ENCODE results near the gene HES6. TPM values are rescaled to one million over a fixed set of nuclear protein-coding genes. Genes with fewer than 3 reads are reported as not detected.

HES6 gene
- total RNA-seq, 1 experiment from 2014 or later = 46.1 TPM

GRCh38 chr2:238252766-238253630 lies 13.2 kb upstream of the HES6 start:
- Histone ChIP-seq H3K27ac (no peak overlapping the region), H3K27me3 (no peaks in the 10 kb centered on the region), H3K9me3 (replicated peaks) (no peaks in the 10 kb centered on the region), H3K36me3 (peaks cover under 1% of the 10 kb centered on the region; the same call in 1 of the 2 replicates), H3K4me1 (peaks cover 5% of the 10 kb centered on the region; the same call in 1 of the 2 replicates), H3K4me3 (no peak overlapping the region)
- DNase-seq = no peak

- peaks cover 5% of the 10 kb centered on the region; the same call in 1 of the 2 replicates for H3K4me1 ChIP-seq
- no peaks in the 10 kb centered on the region; the same call in 1 of the 2 replicates for H3K36me3 ChIP-seq
- DNase-seq = no peak
- no peaks in the 10 kb centered on the region for H3K27me3 ChIP-seq
- no peaks in the 10 kb centered on the region for H3K9me3 ChIP-seq (replicated peaks)
- H3K4me3 ChIP-seq = no peak overlapping the region
- H3K27ac ChIP-seq = no peak overlapping the region
Observed at GRCh38 chr2:238251986-238252385, 12.1 kb upstream of the HES6 start.

- no peak for DNase-seq
Observed at GRCh38 chr2:238251331-238251730, 11.5 kb upstream of the HES6 start.

DNA sequence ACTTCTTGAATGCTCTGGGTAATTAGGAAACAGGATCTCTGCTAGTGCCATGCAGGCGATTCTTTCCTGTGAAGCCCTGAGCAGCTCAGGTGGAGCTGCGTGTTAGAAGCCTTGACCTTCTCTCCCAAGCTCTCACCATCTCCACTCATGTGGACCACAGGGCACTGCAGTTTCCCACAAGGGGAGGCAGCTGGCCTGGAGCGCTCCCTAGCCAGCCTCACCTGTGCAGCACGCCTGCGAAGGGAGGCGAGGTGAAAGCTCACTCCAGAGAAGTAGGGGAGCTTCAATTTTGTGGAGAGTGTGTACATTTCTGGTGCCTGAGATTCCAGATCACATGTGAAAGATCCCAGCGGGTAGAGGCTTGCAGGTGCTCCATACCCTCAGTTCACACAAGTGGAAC lies 11.1 kb upstream of the HES6 start:
- no peak overlapping the region for H3K4me3 ChIP-seq
- DNase-seq = no peak
- no peaks in the 10 kb centered on the region for H3K9me3 ChIP-seq (replicated peaks)
- peaks cover 5% of the 10 kb centered on the region; the same call in 1 of the 2 replicates for H3K4me1 ChIP-seq
- H3K27me3 ChIP-seq = no peaks in the 10 kb centered on the region
- no peaks in the 10 kb centered on the region; the same call in 1 of the 2 replicates for H3K36me3 ChIP-seq
- H3K27ac ChIP-seq = no peak overlapping the region

More at GRCh38 chr2:238251331-238251730, 11.5 kb upstream of the HES6 start:
- Histone ChIP-seq H3K27me3 (no peaks in the 10 kb centered on the region), H3K4me1 (peaks cover 5% of the 10 kb centered on the region; the same call in 1 of the 2 replicates), H3K4me3 (no peak overlapping the region), H3K36me3 (no peaks in the 10 kb centered on the region; the same call in 1 of the 2 replicates), H3K9me3 (replicated peaks) (no peaks in the 10 kb centered on the region), H3K27ac (no peak overlapping the region)

DNA sequence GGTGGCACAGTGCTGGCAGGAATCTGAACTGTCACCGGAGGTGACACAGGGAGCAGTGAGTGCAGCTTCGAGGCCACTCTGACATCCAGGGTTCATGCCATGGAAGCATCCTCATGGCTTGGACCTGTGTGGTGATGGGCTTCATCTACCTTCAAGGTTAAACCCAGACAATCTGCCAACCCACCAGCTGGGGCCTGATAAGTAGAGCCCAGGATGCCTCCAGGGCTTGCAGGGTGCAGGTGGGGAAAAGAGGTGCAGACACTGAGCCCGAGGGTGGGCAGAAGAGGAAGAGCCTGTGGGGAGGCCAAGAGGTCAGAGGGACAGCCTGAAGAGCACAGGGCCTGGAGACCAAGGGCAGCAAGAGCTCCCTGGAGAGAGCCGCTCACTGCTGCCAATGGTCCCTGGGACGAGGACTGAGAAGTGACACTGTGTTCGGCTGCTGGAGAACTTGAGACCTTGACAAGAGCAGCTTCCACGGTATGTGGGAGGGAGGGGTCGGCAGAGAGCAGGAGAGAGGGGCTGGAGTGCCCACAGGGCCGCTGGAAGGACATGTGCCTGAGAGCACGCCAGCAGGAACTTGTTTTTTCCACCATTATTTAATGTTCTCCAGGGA lies 8.1 kb upstream of the HES6 start:
- Histone ChIP-seq H3K4me3 (no peak overlapping the region), H3K27ac (no peak overlapping the region), H3K27me3 (no peaks in the 10 kb centered on the region), H3K4me1 (peaks cover 14% of the 10 kb centered on the region), H3K9me3 (replicated peaks) (no peaks in the 10 kb centered on the region), H3K36me3 (no peaks in the 10 kb centered on the region)
- no peak for DNase-seq

GRCh38 chr2:238247002-238247822 lies 7.4 kb upstream of the HES6 start:
- no peak for DNase-seq
- Histone ChIP-seq H3K4me3 (no peak overlapping the region), H3K27ac (no peak overlapping the region), H3K36me3 (no peaks in the 10 kb centered on the region), H3K9me3 (replicated peaks) (no peaks in the 10 kb centered on the region), H3K27me3 (no peaks in the 10 kb centered on the region), H3K4me1 (peaks cover 21% of the 10 kb centered on the region)

DNA sequence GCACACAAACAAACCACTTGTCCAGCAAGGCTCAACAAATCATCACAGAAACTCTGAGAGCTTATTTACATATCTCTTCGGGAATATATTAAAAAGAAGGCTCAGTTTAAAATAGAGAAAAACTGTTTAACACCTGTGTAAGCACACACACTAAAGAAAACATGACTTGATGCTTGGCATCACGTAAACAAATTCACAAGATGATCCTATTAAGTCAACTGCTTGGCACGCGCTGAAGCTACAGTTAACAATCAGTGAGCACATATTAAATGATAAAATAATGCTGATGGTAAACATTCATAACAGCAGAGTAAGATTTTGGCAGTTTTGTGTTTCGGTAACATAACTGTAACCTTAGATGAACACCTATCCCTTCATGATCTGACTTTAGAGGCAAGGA lies 4.3 kb upstream of the HES6 start:
- Histone ChIP-seq H3K4me3 (no peak overlapping the region), H3K27me3 (no peaks in the 10 kb centered on the region), H3K36me3 (no peaks in the 10 kb centered on the region), H3K9me3 (replicated peaks) (no peaks in the 10 kb centered on the region), H3K27ac (no peak overlapping the region), H3K4me1 (peaks cover 28% of the 10 kb centered on the region)
- DNase-seq = no peak

GRCh38 chr2:238243496-238244076 lies 3.7 kb upstream of the HES6 start:
- no peaks in the 10 kb centered on the region for H3K27me3 ChIP-seq
- peaks cover 28% of the 10 kb centered on the region for H3K4me1 ChIP-seq
- H3K4me3 ChIP-seq = peak overlapping the region; percentile 9; the same call in 1 of the 2 replicates
- DNase-seq = peak; percentile 37 to 62
- no peaks in the 10 kb centered on the region for H3K9me3 ChIP-seq (replicated peaks)
- peak overlapping the region; percentile 51 for H3K27ac ChIP-seq
- no peaks in the 10 kb centered on the region for H3K36me3 ChIP-seq

GRCh38 chr2:238242731-238243495 lies 3.1 kb upstream of the HES6 start:
- H3K36me3 ChIP-seq = no peaks in the 10 kb centered on the region
- H3K27ac ChIP-seq = peak overlapping the region; percentile 51

DNA sequence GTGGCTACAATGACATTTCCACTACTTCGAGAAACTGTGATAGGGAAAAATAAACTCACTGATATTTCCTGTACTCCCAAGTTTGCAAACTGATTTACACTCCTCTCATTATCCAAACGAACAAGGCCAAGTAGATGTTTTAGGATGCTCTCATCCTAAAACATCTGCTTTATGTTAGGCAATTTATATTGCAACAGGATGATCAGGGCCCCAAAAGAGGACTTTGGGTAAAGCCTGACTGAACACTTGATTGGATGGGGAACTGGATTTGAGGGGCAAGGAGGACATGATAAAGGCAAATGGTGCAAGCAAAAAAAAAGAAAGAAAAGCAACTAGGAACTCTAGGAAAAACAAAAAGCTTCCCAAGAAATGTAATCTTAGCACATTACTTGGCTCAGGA lies 2.1 kb upstream of the HES6 start:
- Histone ChIP-seq H3K36me3 (no peaks in the 10 kb centered on the region), H3K4me3 (peak overlapping the region; percentile 81), H3K4me1 (peaks cover 28% of the 10 kb centered on the region), H3K9me3 (replicated peaks) (no peaks in the 10 kb centered on the region), H3K27ac (peak overlapping the region; percentile 96), H3K27me3 (no peaks in the 10 kb centered on the region)
- peak in 1 of 2 experiments; percentile 17 for DNase-seq

More at GRCh38 chr2:238242731-238243495, 3.1 kb upstream of the HES6 start:
- Histone ChIP-seq H3K9me3 (replicated peaks) (no peaks in the 10 kb centered on the region), H3K4me3 (peak overlapping the region; percentile 9; the same call in 1 of the 2 replicates), H3K4me1 (peaks cover 28% of the 10 kb centered on the region), H3K27me3 (no peaks in the 10 kb centered on the region)
- peak; percentile 95 to 96 for DNase-seq

DNA sequence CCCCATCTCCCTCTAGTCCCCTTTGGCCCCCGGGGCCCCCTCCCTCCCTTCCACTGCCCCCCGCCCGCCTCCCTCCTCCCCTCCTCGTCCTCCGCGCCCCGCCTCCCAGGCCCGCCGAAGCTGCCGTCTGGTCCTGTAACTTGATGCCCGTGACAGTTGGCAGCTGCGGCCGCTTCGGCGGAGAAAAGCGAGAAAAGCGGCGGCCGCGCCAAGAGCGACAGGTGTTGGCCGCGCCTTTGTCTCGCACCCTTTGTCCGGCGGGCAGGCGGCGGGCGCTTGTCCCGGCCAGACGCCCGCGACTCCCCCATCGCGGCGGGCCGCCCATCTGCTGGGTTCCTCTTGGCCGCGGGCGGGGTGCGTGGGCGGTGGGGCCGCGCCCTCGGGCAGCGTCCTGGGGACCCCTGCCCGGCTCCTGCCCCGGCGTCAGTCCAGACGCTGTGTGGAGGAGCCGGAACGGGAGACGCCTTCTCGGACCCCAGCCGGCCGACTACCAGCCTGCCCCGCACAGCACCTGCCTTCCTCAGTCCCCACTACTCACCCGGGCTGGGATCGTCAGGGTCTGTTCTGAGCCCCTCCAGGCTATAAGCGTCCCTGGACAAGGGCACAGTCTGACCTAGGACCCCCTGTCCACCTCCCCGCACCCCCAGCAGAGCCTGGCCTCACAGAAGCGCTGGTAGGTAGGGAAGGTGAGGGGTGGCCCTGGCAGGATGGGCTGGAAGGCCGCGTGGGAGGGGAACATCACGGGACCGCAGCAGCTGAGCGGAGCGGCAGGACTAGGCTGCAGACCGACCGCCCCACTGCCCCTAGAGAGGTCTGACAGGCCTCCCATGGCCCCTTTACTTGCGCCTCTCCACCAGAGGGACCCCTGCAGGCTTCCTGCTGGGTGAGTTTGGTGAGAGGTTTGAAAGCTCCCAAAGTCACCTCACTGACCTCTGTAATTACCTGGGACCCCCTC lies 1.2 kb upstream of the HES6 start:
- Histone ChIP-seq H3K4me3 (peak overlapping the region; percentile 81), H3K9me3 (replicated peaks) (no peaks in the 10 kb centered on the region), H3K27ac (peak overlapping the region; percentile 96), H3K36me3 (no peaks in the 10 kb centered on the region), H3K27me3 (no peaks in the 10 kb centered on the region), H3K4me1 (peaks cover 28% of the 10 kb centered on the region)
- peak; percentile 97 for DNase-seq

DNA sequence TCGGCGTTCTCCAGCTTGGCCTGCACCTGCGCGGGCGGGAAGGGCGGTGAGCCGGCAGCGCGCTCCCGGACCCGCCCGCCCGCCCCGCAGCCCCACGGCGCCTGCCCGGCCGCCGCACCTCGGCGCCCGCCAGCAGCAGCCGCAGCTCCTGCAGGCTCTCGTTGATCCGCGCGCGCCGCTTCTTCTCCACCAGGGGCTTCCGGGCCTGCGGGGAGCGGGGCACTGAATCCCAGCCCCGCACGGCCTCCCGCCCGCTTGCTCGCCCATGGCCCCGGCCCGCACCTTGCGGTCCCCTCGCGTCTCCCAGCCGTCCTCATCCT lies 335 bp downstream of the HES6 start:
- no peaks in the 10 kb centered on the region for H3K9me3 ChIP-seq (replicated peaks)
- H3K27me3 ChIP-seq = no peaks in the 10 kb centered on the region
- no peak overlapping the region for H3K27ac ChIP-seq
- peak in 1 of 2 experiments; percentile 50 for DNase-seq
- H3K4me1 ChIP-seq = peaks cover 28% of the 10 kb centered on the region
- no peaks in the 10 kb centered on the region for H3K36me3 ChIP-seq
- H3K4me3 ChIP-seq = peak overlapping the region; percentile 81
